EL (cell line): ENCODE data around the gene DPP6.
"Not testable (repeated sequence)": the region's sequence is repeated elsewhere in the genome, so short reads cannot be mapped to it uniquely, and the experiment has no call there.

Source experiments
- DNase-seq: peaks from one replicate; pipeline ENCODE4 v3.0.0-alpha.2; 2016

The DPP6 gene

DNA sequence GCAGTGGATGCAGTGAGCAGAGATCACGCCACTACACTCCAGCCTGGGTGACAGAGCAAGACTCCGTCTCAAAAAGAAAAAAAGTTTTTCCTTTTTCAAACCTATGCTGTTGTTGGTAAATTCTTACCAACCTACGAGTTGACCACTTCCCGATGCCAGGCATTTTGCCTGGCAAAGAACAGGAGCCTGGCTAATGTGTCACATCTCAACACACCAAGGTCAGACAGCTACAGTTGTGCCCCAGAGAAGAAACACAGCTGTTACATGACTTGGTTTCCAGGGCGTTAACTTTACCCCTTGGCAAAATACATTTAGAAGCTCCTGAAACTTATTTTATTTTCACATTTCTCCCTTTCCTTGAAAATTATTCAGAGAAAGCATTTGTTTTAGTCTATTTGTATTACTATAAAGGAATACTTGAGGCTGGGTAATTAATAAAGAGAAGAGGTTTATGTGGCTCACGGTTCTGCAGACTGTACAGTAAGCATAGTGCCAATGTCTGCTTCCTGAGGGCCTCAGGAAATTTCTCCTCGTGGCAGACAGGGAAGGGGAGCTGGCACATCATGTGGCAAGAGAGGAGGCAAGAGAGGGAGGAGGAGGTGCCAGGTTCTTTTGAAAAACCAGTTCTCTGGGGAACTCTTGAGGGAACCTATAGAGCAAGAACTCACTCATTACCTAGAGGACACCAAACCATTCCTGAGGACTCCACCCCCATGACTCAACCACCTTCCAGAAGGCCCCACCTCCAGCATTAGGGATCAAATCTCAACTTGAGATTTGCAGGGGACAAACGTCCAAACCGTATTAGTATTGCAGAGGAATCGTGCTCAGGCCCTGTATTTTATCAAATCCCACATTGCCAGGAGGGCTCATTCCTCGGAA is 867.4 kb downstream of the DPP6 start:
- no peak for DNase-seq

DNA sequence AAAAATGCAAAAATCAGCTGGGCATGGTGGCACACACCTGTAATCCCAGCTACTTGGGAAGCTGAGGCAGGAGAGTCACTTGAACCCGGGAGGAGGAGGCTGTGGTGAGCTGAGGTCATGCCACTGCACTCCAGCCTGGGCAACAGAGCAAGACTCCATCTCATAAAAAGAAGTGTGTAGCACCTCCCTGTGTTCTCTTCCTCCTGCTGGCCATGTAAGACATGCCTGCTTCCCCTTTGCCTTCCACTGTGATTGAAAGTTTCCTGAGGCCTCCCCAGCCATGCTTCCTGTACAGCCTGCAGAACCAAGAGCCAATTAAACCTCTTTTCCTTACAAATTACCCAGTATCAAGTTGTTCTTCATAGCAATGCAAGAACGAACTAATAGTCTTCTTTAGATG is 870.3 kb downstream of the DPP6 start:
- not testable (repeated sequence) for DNase-seq

- DNase-seq: peak; percentile 77
Measured at GRCh38 chr7:154927624-154928125, 875.5 kb downstream of the DPP6 start.

- DNase-seq: peak; percentile 93
Measured at GRCh38 chr7:154928136-154929005, 876.2 kb downstream of the DPP6 start.

GRCh38 chr7:154929006-154929726 is 877.0 kb downstream of the DPP6 start:
- DNase-seq: no peak

GRCh38 chr7:154931906-154932305 is 879.7 kb downstream of the DPP6 start:
- peak; percentile 6 for DNase-seq

- not testable (repeated sequence) for DNase-seq
Measured at GRCh38 chr7:154934353-154934952, 882.3 kb downstream of the DPP6 start.

DNA sequence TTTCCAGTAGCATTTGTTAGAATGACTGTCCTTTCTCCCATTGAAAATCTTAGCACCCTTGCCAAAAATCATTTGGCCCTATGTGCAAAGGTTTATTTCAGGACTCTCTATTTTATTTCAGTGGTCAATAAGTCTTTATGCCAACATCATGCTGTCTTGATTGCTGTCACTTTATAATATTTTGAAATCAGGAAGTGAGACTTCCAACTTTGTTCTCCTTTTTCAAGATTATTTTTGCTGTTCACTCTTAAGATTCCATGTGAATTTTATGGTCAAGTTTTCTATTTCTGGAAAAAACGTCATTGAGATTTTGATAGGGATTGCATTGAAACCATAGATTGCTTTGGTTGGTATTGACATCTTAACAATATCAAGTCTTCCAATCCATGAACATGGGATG is 885.6 kb downstream of the DPP6 start:
- DNase-seq: no peak

- no peak for DNase-seq
Measured at GRCh38 chr7:154942691-154943090, 890.5 kb downstream of the DPP6 start.
